Measurements from ENCODE around the gene C13orf46.

C13orf46 gene

DNA sequence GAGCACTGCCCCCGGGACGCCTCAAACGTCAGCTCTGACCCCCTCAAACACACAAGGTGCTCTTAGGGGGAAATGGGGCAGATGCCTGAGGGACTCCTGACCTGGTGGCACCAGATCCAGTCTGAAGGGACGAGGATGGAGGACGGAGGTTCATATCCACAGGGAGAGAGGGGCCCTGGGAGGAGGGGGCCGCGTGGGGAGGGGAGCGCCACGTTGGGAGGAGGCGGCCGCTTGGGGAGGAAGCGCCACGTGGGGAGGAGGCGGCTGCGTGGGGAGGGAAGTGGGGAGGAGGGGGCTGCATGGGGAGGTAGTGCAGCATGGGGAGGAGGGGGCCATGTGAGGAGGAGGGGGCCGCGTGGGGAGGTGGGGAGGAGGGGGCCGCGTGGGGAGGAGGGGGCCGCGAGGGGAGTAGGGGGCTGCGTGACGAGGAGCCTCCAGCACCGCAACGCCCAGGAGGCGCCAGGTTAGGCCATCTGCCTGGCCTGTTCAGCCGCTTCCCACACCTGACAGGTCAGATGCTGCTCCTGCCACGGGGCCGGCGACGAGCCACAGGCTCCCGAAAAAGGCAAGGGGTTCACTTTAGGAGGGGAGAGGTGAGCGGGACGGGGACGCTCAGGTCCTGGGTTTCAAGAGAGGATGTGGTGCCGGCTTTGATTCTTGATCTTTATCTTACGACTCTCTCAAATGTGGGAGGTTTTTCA is 36.7 kb upstream of the C13orf46 start:
- Histone ChIP-seq H3K36me3 (ENCODE audit: control insufficient read depth in 1 of 2, insufficient read depth in 2 of 2, low read length in 2 of 2) (peaks cover 0 to 29% of the 10 kb centered on the region in 2 donors), H3K9me3 (ENCODE audit: control insufficient read depth in 1 of 2, low read length in 2 of 2) (no peaks in the 10 kb centered on the region), H3K9ac (ENCODE audit: low read depth in 1 of 2, low read length in 2 of 2) (no peak overlapping the region), H3K4me1 (ENCODE audit: control insufficient read depth in 1 of 2, insufficient read depth in 2 of 2, low read length in 2 of 2) (peaks cover 0 to 6% of the 10 kb centered on the region in 2 donors), H3K4me3 (ENCODE audit: low read depth in 1 of 2, low read length in 2 of 2) (no peak overlapping the region), H3K27me3 (ENCODE audit: control insufficient read depth in 1 of 2, insufficient read depth in 2 of 2, low read length in 2 of 2) (no peaks in the 10 kb centered on the region), H3K27ac (ENCODE audit: low read depth, low read length) (no peak overlapping the region)

DNA sequence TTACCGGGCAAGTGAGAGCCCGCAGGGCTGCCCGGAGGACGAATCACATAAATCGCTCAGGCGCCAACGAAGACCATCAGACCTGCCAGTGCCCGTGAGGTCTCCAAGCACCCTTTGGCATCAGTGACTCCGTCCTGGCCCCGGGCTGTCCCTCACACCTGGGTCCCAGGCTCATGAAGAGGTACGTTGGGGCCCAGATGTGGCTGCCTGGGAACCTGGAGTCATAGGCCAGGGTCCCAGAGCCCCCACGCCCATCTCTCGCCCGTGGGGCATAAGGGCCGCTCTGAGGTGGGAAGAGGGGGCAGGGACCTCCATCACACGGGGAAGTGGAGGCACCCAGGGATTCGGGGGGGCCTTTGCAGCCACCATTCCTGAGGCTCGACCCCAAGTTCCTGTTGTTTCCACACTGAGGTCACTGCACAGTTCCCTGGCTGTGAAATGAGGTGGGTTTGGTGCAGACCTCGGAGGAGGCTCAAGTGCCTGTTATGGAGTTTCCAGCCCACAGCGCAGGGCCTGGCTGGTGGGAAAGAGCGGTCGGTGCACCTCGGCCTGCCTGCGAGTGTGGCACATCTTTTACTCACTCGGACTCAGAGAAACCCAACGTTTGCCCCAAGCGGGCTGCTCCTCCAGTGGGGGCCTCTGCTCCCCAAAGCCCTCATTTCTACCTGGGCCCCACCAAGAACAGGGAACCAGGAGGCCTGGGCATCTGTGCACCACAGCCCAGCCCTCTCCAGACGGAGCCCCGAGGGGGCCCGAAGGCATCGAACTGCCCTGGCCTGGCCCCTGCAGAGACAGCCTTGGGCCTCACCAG is 35.9 kb upstream of the C13orf46 start:
- H3K27ac ChIP-seq (ENCODE audit: low read depth, low read length), result no peak overlapping the region
- no peaks in the 10 kb centered on the region for H3K9me3 ChIP-seq (ENCODE audit: control insufficient read depth in 1 of 2, low read length in 2 of 2)
- H3K36me3 ChIP-seq (ENCODE audit: control insufficient read depth in 1 of 2, insufficient read depth in 2 of 2, low read length in 2 of 2), result peaks cover 0 to 21% of the 10 kb centered on the region in 2 donors
- H3K4me1 ChIP-seq (ENCODE audit: control insufficient read depth in 1 of 2, insufficient read depth in 2 of 2, low read length in 2 of 2), result no peaks in the 10 kb centered on the region
- H3K27me3 ChIP-seq (ENCODE audit: control insufficient read depth in 1 of 2, insufficient read depth in 2 of 2, low read length in 2 of 2), result no peaks in the 10 kb centered on the region
- no peak overlapping the region for H3K9ac ChIP-seq (ENCODE audit: low read depth in 1 of 2, low read length in 2 of 2)
- H3K4me3 ChIP-seq (ENCODE audit: low read depth in 1 of 2, low read length in 2 of 2), result no peak overlapping the region

DNA sequence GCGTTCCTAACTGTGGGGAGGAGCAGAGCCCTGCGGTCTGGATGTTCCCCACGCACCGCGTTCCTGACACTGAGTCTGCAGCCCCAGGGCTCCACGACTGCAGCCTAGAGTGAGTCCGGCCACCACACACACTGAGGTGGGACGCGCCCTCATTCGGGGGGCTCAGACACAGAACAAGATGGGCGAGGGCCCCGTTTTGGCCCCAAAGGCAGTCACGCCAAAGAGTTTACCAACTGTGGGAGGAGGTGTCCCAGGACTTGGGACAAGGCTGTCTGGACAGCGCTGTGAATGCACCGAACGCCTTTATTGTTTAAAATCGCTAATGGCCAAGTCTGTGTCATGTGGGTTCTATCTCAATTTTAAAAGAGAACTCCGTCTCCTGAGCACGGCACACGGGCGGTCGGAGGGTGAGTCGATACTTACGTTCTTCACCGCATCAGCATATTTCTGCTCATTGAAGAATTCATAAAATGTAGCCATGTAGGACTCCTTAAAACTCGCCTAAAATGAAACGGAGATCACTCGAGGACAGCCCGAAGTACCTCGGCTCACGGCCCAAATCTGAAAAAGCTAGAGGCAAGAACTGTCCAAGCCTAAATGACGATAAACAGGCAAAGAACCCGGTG is 35.2 kb upstream of the C13orf46 start:
- no peak overlapping the region for H3K4me3 ChIP-seq (ENCODE audit: low read depth in 1 of 2, low read length in 2 of 2)
- no peaks in the 10 kb centered on the region for H3K4me1 ChIP-seq (ENCODE audit: control insufficient read depth in 1 of 2, insufficient read depth in 2 of 2, low read length in 2 of 2)
- H3K27ac ChIP-seq (ENCODE audit: low read depth, low read length), result no peak overlapping the region
- no peaks in the 10 kb centered on the region for H3K9me3 ChIP-seq (ENCODE audit: control insufficient read depth in 1 of 2, low read length in 2 of 2)
- H3K9ac ChIP-seq (ENCODE audit: low read depth in 1 of 2, low read length in 2 of 2), result no peak overlapping the region
- H3K36me3 ChIP-seq (ENCODE audit: control insufficient read depth in 1 of 2, insufficient read depth in 2 of 2, low read length in 2 of 2), result peaks cover 0 to 21% of the 10 kb centered on the region in 2 donors
- H3K27me3 ChIP-seq (ENCODE audit: control insufficient read depth in 1 of 2, insufficient read depth in 2 of 2, low read length in 2 of 2), result no peaks in the 10 kb centered on the region

DNA sequence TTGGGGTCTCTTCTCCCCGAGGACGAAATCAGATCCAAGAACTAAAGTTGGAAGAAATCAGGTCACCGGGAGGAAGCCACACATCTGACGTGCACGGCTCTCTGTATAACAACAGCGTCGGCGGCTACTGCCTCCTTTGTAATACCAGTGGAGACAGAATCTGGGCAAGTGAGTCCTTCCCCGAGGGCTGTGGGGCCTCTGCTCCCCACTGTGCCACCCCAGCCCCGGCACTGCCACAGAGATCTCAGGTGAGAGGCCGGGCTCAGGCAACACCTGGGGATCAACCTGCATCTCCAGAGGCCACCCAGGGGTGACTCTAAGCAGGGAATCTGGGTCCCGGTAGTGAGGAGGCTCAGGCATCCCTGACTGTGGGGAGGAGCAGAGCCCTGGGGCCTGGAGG is 33.7 kb upstream of the C13orf46 start:
- H3K4me3 ChIP-seq (ENCODE audit: low read depth in 1 of 2, low read length in 2 of 2), result no peak overlapping the region
- no peaks in the 10 kb centered on the region for H3K9me3 ChIP-seq (ENCODE audit: control insufficient read depth in 1 of 2, low read length in 2 of 2)
- H3K9ac ChIP-seq (ENCODE audit: low read depth in 1 of 2, low read length in 2 of 2), result no peak overlapping the region
- H3K4me1 ChIP-seq (ENCODE audit: control insufficient read depth in 1 of 2, insufficient read depth in 2 of 2, low read length in 2 of 2), result no peaks in the 10 kb centered on the region
- H3K27ac ChIP-seq (ENCODE audit: low read depth, low read length), result no peak overlapping the region
- H3K27me3 ChIP-seq (ENCODE audit: control insufficient read depth in 1 of 2, insufficient read depth in 2 of 2, low read length in 2 of 2), result no peaks in the 10 kb centered on the region
- peaks cover 0 to 25% of the 10 kb centered on the region in 2 donors for H3K36me3 ChIP-seq (ENCODE audit: control insufficient read depth in 1 of 2, insufficient read depth in 2 of 2, low read length in 2 of 2)

DNA sequence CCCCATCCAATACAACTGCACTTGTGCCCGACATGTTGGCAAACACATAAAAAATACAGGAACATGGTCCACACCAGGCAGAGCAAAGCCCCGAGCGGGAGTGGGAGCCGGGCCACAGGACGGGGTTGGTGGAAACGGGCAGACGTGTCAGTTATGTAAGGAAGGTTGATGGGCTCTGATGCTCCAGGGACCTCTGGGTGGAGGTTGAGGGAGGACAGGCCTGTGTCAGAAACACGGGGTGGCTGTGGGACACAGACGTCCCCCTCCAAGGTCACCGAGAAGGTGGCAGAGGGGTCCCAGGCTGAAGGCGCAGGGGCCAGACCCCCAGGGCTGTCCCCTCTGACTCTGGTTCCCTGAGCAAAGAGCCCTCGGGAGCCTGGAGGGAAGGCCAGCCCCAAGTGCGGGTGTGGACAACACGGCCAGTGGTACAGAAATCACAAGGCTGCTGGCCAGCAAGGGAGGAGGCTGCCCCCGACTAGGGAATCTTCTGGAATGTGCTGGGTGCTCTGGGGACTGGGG is 31.4 kb upstream of the C13orf46 start:
- Histone ChIP-seq H3K36me3 (ENCODE audit: control insufficient read depth in 1 of 2, insufficient read depth in 2 of 2, low read length in 2 of 2) (peaks cover 0 to 16% of the 10 kb centered on the region in 2 donors), H3K27ac (ENCODE audit: low read depth, low read length) (no peak overlapping the region), H3K9ac (ENCODE audit: low read depth in 1 of 2, low read length in 2 of 2) (no peak overlapping the region), H3K4me1 (ENCODE audit: control insufficient read depth in 1 of 2, insufficient read depth in 2 of 2, low read length in 2 of 2) (no peaks in the 10 kb centered on the region), H3K9me3 (ENCODE audit: control insufficient read depth in 1 of 2, low read length in 2 of 2) (no peaks in the 10 kb centered on the region), H3K4me3 (ENCODE audit: low read depth in 1 of 2, low read length in 2 of 2) (no peak overlapping the region), H3K27me3 (ENCODE audit: control insufficient read depth in 1 of 2, insufficient read depth in 2 of 2, low read length in 2 of 2) (no peaks in the 10 kb centered on the region)

DNA sequence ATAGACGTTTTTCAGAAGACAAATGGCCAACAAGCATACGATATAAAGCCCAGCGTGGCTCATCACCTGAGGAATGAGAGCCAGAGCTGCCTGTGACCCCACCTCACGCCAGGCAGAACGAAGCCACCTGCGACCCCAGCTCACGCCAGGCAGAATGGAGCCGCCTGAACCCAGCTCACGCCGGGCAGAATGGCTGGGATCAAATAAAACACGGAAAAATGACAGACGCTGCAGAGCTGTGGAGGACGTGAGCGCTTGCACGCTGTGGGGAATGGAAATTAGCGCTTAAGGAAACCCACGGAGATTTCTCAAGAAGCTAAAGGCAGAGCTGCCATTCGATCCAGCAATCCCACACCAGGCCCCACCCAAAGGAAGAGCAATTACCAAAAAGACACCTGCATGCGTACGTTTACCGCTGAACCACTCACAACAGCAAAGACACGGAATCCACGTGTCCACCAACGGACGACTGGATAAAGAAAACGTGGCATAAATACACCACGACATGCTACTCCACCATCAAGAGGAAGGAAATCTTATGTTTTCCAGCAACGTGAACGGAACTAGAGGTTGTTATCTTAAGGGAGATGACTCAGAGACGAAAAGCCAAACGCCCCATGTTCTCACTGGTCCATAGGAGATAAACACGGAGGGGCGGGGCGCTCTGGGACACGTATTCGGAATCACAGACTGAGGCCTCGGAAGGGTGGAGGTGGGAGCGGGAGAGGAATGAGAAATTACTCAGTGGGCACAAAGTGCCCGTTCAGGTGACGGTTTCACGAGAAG is 30.7 kb upstream of the C13orf46 start:
- H3K4me3 ChIP-seq (ENCODE audit: low read depth in 1 of 2, low read length in 2 of 2), result no peak overlapping the region
- no peak overlapping the region for H3K9ac ChIP-seq (ENCODE audit: low read depth in 1 of 2, low read length in 2 of 2)
- no peaks in the 10 kb centered on the region for H3K27me3 ChIP-seq (ENCODE audit: control insufficient read depth in 1 of 2, insufficient read depth in 2 of 2, low read length in 2 of 2)
- H3K4me1 ChIP-seq (ENCODE audit: control insufficient read depth in 1 of 2, insufficient read depth in 2 of 2, low read length in 2 of 2), result no peaks in the 10 kb centered on the region
- no peaks in the 10 kb centered on the region for H3K9me3 ChIP-seq (ENCODE audit: control insufficient read depth in 1 of 2, low read length in 2 of 2)
- no peak overlapping the region for H3K27ac ChIP-seq (ENCODE audit: low read depth, low read length)
- H3K36me3 ChIP-seq (ENCODE audit: control insufficient read depth in 1 of 2, insufficient read depth in 2 of 2, low read length in 2 of 2), result peaks cover 0 to 11% of the 10 kb centered on the region in 2 donors

DNA sequence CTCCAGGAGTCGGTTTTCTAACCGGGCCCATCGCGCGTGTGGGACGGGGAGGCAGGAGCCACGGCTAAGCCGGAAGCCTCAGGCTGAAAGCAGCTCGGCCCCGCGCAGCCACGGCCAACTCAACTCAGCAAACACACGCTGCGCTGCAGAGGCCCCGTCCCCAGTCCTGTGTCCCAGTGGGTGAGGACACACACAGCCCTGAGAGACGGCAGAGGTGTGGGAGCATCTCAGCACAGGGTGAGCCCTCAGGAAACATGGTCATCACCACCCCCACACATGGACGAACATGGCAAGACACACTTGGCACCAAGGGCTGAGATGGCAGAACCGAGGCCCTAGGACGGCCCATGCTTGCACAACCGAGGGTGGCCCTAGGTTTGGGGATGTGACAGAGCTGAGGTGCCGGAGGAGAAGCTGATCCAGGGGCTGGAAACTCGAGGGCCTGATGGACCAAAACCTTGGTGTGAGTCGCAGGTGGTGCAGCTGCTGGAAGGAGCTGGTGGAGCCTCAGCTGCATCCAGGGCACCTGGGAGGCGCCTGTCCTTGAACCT is 29.0 kb upstream of the C13orf46 start:
- Histone ChIP-seq H3K27me3 (ENCODE audit: control insufficient read depth in 1 of 2, insufficient read depth in 2 of 2, low read length in 2 of 2) (no peaks in the 10 kb centered on the region), H3K9me3 (ENCODE audit: control insufficient read depth in 1 of 2, low read length in 2 of 2) (no peaks in the 10 kb centered on the region), H3K9ac (ENCODE audit: low read depth in 1 of 2, low read length in 2 of 2) (no peak overlapping the region), H3K4me1 (ENCODE audit: control insufficient read depth in 1 of 2, insufficient read depth in 2 of 2, low read length in 2 of 2) (peaks cover 0 to 4% of the 10 kb centered on the region in 2 donors), H3K36me3 (ENCODE audit: control insufficient read depth in 1 of 2, insufficient read depth in 2 of 2, low read length in 2 of 2) (peaks cover 0 to 4% of the 10 kb centered on the region in 2 donors), H3K27ac (ENCODE audit: low read depth, low read length) (no peak overlapping the region), H3K4me3 (ENCODE audit: low read depth in 1 of 2, low read length in 2 of 2) (no peak overlapping the region)

DNA sequence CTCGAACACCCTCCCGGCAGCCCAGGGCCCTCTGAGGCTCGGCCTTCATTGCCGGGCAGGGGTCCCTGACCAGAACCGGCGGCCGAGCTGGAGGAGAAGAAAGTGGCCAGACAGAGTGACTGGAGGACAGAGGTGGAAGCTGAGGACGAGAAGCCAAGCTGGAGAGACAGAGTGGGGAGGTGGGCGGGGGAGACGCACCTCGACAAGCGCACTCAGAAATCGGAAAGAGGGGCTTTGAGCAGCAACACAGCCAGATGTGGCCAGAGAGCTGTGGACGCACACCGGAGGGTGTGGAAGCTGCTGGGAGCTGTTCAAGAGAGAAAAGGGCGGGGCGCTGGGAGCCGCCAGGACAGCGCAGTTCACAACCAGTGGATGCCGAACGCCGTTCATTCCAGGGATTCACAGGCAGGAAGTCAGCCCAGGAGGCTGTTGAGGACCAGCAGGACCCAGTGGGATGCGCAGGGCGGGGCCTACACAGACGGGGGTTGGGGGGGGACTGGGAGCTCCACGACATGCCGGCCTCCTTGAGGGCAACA is 28.2 kb upstream of the C13orf46 start:
- Histone ChIP-seq H3K36me3 (ENCODE audit: control insufficient read depth in 1 of 2, insufficient read depth in 2 of 2, low read length in 2 of 2) (peaks cover 0 to 4% of the 10 kb centered on the region in 2 donors), H3K27me3 (ENCODE audit: control insufficient read depth in 1 of 2, insufficient read depth in 2 of 2, low read length in 2 of 2) (no peaks in the 10 kb centered on the region), H3K27ac (ENCODE audit: low read depth, low read length) (no peak overlapping the region), H3K9ac (ENCODE audit: low read depth in 1 of 2, low read length in 2 of 2) (no peak overlapping the region), H3K4me1 (ENCODE audit: control insufficient read depth in 1 of 2, insufficient read depth in 2 of 2, low read length in 2 of 2) (peaks cover 0 to 4% of the 10 kb centered on the region in 2 donors), H3K9me3 (ENCODE audit: control insufficient read depth in 1 of 2, low read length in 2 of 2) (no peaks in the 10 kb centered on the region), H3K4me3 (ENCODE audit: low read depth in 1 of 2, low read length in 2 of 2) (no peak overlapping the region)

DNA sequence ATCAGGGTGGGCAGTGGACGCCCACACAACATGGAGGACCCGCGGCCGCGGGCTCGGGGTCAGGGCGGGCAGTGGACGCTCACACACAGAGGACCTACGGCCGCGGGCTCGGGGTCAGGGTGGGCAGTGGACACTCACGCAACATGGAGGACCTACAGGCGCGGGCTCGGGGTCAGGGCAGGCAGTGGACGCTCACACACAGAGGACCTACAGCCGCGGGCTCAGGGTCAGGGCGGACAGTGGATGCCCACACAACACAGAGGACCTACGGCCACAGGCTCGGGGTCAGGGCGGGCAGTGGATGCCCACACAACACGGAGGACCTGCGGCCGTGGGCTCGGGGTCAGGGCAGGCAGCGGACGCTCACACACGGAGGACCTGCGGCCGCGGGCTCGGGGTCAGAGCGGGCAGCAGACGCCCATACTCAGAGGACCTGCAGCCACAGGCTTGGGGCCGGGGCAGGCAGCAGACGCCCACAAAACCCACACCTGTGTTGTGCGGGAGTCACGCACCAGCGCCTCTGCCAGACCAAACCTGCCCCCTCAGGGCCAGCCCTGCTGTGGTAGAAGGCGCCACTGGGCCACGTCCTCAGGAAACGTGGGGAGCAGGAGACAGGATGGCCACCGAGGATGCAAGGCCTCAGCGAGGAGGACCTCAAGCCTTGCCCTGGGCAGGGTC is 27.6 kb upstream of the C13orf46 start:
- no peak overlapping the region for H3K9ac ChIP-seq (ENCODE audit: low read depth in 1 of 2, low read length in 2 of 2)
- no peak overlapping the region for H3K4me3 ChIP-seq (ENCODE audit: low read depth in 1 of 2, low read length in 2 of 2)
- H3K27ac ChIP-seq (ENCODE audit: low read depth, low read length), result no peak overlapping the region
- H3K27me3 ChIP-seq (ENCODE audit: control insufficient read depth in 1 of 2, insufficient read depth in 2 of 2, low read length in 2 of 2), result no peaks in the 10 kb centered on the region
- H3K4me1 ChIP-seq (ENCODE audit: control insufficient read depth in 1 of 2, insufficient read depth in 2 of 2, low read length in 2 of 2), result peaks cover 0 to 4% of the 10 kb centered on the region in 2 donors
- no peaks in the 10 kb centered on the region for H3K9me3 ChIP-seq (ENCODE audit: control insufficient read depth in 1 of 2, low read length in 2 of 2)
- H3K36me3 ChIP-seq (ENCODE audit: control insufficient read depth in 1 of 2, insufficient read depth in 2 of 2, low read length in 2 of 2), result peaks cover 0 to 6% of the 10 kb centered on the region in 2 donors
